Raji (cell line): Measurements from ENCODE around the gene WDR45B.

Experiments
- POLR2A ChIP-seq: IDR thresholded peaks from 2 replicates; pipeline ENCODE4 v1.6.1; 2011; ENCODE audit warnings: low read depth, low read length, control low read depth; ENCODE audit not compliant: insufficient read depth

The WDR45B gene

DNA sequence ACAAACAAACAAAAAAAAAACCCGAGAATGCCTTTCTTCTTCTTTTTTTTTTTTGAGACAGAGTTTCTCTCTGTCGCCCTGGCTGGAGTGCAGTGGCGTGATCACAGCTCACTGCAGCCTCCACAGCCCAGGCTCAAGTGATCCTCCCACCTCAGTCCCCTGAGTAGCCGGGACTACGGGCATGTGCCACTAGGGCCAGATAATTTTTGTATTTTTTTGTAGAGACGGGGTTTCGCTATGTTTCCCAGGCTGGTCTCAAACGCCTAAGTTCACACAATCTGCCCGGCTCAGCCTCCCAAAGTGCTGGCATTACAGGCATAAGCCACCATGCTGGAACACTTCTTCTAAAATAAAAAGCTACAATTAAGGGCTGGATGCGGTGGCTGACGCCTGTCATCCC lies 17.0 kb upstream of the WDR45B start:
- TF ChIP-seq POLR2A = no peak

DNA sequence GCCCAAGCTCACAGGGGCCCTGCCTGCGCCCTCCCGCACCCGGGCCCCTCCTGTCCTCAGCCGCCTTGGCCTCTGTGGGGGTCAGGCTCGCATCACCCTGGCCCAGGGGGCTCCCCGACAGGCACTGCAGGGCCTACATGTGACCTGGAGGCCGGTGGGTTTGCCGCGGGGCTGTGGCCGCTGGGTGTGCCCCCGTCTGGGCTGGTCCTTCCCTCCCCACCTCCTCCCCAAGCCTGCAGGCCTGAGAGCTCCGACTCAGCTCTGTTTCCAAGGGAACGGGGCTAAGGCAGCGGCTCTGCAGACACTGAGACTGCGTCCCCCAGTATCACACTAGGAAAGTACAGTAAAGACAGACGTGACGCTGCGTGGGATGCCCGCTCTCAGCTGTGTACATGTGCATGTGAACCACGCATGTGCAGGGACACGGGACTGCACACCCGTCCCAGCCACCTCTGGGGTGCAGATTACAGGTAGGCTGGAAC lies 16.5 kb upstream of the WDR45B start:
- TF ChIP-seq POLR2A = no peak

DNA sequence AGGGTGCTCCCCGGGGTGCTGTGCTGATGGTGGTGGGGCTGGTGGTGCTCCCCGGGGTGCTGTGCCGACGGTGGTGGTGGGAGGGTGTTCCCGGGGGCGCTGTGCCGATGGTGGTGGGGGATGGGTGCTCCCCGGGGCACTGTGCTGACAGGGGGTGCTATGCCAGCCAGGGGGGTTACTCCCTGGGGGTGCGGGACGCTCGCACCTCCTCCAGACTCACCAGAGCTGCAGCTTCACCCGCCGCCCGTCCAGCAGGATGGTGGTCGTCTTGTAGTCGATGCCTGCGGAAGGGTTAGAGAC lies 16.0 kb upstream of the WDR45B start:
- no peak for TF ChIP-seq POLR2A

DNA sequence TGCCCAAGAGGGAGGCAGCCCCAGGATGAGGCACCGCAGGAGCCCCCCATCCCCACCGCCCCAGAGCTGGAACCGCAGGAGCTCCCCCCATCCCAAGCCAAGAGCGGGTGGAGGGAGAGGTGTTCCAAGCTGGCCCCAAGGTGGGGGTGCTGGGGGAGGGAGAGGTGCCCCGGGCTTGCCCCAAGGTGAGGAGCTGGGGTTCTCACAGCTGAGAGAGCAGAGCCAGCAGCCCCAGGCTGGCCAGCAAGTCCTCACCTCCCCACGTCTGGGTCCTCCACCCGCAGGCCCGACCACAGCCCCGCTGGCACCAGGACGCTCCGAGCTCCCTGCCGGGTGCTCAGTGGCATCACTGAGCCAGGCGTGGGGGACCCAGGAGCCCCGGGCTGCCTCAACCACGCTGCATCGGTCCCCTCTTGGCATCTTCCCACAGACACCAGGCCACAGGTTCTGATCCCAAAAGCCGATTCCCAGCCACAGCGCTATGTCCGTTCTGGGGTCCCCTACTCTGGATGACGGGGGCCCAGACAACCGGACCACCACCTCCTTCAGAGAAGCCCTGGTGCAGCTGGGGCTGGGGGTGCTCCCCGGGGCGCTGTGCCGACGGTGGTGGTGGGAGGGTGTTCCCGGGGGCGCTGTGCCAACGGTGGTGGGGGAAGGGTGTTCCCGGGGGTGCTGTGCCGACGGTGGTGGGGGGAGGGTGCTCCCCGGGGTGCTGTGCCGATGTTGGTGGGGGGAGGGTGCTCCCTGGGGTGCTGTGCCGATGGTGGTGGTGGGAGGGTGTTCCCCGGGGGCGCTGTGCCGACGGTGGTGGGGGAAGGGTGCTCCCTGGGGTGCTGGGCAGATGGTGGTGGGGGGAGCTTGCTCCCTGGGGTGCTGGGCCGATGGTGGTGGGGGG lies 15.4 kb upstream of the WDR45B start:
- TF ChIP-seq POLR2A = no peak

DNA sequence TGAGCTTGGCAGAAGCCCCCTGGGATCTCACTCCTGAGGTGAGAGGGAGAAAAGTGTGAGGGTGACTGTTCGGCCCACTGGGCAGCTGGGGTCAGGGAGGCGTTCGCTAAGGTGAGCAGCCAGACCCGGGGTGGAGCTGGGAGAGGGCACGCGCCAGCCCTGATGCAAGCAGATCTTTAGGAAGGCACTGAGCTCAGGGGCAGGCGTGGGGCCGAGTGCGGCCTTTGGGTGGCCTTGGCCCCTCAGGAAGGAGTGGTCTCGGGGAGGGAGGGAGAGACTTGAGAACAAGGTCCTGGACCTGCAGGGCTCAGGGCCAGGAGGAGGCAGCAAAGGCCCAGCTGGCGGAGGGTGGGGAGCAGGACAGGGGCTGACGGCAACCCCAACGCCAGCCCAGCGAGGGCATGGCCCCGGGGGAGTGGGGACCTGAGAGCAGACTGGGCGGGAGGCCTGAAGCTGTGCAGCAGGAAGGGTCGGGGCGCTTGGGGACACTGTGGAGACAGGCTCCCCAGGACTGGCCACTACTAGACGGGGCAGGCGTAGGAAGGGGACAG lies 14.5 kb upstream of the WDR45B start:
- TF ChIP-seq POLR2A = no peak

DNA sequence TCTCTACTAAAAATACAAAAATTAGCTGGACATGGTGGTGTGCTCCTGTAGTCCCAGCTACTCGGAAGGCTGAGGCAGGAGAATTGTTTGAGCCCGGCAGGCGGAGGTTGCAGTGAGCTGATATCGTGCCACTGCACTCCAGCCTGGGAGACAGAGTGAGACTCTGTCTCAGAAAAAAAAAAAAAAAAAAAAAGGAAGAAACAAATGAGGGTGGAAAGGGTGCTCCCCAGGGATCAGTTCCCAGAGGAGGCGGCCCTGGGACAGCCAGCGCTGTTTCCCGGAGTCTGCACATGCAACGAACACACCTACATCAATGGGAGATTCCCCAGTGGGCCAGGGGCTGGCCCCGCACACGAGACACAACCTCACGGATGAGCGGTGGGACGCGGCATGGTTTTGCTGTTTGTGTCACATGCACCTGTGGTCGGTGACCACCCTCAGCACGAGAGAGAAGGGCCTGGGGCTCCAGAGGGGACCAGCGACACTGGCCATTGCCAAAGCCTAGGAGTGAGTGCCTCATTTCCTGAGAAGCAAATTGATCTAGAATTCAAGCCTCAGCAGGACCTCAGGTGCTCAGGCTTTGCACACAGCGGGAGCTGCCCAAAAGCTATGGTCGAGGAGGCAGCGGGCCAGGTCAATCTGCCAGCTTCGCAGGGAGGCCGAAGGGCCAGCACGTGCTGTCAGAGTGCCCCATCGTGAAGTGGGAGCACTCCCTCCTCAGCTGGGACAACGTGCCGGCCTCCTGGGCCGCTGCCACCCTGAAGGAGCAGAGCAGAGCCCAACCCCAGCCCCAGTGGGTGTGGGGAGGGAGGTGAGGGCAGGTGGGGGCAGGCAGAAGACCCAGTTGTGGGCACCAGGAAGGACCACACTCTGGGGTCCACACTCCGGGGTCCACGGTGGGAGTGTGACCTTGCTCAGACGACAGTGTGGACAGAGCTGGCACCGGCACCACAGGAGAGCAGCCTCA lies 13.8 kb upstream of the WDR45B start:
- TF ChIP-seq POLR2A = no peak

DNA sequence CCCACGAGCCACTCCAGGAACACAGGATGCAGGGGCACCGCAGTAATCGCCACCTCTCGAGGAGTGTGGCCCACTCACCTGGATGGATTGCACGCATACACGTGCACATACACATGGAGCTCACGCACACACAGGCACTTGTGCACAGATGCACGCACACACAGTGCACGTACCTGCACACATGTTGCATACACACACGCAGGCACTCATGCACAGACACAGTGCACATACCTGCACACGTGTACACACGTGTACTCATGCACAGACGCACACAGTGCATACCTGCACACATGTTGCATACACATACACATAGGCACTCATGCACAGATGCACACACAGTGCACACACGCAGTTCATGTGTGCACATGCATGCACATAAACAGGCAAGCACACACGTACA lies 11.6 kb upstream of the WDR45B start:
- no peak for TF ChIP-seq POLR2A

DNA sequence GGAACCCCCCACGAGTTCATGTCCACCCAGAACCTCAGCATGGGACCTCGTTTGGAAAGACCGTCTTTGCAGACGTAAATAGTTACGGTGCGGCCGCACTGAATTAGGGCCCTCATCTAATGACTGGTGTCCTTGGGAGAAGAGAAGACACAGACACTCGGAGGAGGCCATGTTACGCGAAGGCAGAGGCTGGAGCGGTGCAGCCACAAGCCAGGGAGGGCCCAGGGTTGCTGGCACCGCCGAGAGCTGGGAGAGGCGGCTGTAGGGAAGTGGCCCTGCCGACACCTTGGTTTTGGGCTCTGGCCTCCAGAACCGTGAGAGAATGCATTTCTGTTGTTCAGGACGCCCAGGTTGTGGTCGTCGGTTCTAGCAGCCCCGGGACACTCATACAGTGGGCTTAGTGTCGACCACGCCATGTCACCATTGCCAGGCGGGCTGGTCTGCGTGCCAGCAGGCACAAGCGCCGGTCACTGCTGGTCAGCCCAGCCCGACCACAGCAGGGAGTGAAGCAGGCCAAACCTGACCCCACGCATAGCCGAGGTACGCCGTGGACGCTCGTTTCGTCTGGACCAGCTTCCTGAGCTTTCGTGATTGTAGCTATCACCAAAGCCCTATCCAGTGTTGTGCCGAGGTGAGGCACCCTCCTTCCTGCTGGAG lies 10.7 kb upstream of the WDR45B start:
- TF ChIP-seq POLR2A = no peak

- TF ChIP-seq POLR2A = no peak
Measured at GRCh38 chr17:82658331-82658730, 10.1 kb upstream of the WDR45B start.

- TF ChIP-seq POLR2A = no peak
Measured at GRCh38 chr17:82657926-82658325, 9.7 kb upstream of the WDR45B start.

GRCh38 chr17:82656266-82656665 lies 8.0 kb upstream of the WDR45B start:
- TF ChIP-seq POLR2A = no peak

DNA sequence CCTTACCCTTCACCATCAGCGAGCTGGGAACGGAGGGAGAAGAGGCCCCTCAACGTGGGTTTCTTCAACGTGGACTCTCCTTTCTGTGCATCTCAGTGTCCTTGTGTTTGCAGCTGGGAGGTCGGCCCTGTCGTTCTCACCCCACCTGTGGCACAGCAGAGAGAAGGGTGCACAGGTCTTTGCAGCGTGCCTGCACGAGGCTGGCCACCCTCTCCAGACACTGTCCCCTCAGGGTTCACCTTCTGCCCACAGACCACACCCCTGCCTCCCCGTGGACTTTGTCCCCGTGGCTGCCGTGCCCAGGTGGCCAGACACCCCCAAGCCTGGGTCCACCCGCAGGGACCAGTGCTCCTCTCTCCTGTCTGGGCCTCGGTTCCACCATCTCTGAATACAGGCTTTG lies 7.3 kb upstream of the WDR45B start:
- TF ChIP-seq POLR2A = no peak

DNA sequence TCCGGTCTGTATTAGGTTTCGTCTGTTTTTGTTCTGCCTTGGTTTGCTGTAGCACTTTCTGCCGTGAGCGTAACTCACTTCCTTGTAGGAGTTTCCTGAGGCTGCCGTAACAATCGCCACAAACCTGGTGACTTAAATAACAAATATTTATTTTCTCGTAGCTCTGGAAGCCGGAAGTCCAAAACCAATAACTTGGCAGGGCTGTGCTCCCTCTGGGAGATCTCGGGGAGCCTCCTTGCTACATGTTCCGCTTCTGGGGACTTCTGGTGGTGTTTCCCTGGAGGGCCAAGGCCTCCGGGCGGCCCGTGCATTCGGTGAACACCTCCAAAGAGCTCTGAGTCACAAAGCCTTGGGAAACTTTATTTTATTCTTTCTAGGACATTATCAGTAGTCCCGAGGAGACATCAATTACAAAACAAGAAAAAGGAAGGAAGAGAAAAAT lies 6.8 kb upstream of the WDR45B start:
- TF ChIP-seq POLR2A = no peak

DNA sequence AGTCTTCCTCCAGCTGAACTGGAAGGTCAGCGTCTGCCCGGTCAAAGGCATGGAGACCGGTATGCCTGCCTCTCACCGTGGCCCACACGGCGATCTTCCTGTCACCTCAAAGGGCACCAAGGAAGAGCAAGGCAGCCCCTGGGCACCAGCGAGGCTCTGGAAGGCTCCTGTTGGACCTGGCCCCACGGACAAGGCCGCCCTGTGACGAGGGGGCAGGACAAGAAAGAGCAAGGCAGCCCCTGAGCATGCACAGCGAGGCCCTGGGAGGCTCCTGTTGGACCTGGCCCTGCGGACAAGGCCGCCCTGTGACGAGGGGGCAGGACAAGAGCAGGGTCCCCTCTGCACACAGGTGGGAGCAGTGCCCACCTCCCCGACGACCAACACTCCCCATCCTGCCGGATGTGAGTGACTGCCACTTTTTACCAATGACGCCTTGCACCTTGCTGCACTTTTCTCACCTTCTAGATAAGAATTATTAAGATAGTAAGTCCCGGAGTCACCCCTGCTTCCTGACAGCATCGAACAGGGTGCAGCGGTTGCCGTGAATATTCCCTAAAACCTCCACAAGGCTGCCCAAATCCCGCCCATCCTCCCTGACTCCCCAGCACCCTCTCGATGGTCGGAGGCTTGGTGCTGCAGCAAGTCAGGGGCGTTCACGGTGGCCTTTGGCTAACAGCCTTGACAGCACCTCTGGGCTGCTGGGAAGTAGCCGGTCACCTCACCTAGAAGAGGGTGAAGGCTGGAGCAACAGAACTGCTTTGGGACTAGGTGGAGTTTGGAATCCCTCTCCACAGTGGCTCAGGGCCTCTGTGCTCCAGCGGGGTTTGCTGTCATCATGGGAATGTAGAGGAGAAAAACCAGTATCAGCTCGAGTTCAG lies 5.6 kb upstream of the WDR45B start:
- no peak for TF ChIP-seq POLR2A
